KBM-7 (cell line): ENCODE measurements around the gene SHB.
"Not testable (repeated sequence)": the region's sequence is repeated elsewhere in the genome, so short reads cannot be mapped to it uniquely, and the experiment has no call there.

Experiments used
- DNase-seq: peaks from one replicate; pipeline ENCODE4 v3.0.0-alpha.2; 2015
- in situ Hi-C: fragments of 300-500 bp; cut with MboI; formaldehyde crosslinking; loops from 2 replicates; pipeline ENCODE4 v1.14.3; 2020; ENCODE audit warnings: low sequenced_read_pairs, low pct_unique_long_range_greater_than_20kb, mixed read lengths

The SHB gene

DNA sequence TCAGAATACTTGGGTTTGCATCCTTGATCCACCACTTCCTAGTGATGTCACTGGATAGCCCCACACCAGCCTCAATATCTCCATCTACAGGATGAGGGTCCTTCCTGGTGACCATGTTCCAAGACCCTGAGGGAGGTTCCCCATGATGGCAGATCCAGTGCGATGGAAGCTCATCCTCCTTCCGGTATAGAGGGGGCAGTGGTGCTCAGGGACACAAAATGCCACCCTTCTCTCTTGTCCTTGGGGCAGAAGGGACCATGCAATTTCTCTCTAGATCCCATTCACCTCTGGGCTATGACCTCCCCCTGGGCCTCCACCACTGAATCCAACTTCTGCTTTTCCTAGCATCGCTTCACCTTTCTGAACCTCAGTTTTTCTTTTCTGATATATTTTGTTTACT is 159.7 kb downstream of the SHB start:
- in situ Hi-C loops = loop anchor here (10.0 to 25.0 kb wide), 2 partner anchors 155 to 428 kb away; partner anchors contain the start of gene SHB

DNA sequence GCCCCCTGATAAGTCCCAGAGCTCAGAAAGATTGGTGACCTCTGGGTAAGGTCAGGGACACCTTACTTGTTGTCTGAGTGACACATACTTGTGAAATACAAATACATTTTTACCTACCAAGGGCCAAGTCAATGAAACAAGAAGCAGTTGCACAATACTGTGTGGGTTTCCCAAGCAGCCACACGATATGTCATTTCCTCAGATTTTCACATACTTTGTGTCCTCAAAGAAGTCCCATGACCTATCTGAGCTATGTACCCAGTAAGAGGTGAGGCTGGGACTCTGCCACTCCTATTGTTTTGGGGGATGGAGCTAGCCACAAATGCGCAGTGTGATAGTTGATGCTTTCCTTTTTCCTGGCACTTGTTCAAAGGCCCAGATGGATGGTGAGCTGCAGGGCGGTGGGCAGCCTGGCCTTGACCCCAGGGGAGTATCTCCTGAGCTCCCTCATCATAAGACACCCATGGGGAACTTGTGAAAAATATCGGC is 160.3 kb downstream of the SHB start:
- in situ Hi-C loops = loop anchor here (10.0 to 25.0 kb wide), 2 partner anchors 156 to 429 kb away; partner anchors contain the start of gene SHB

More for the DNA sequence above, 159.7 kb downstream of the SHB start:
- DNase-seq = no peak

DNA sequence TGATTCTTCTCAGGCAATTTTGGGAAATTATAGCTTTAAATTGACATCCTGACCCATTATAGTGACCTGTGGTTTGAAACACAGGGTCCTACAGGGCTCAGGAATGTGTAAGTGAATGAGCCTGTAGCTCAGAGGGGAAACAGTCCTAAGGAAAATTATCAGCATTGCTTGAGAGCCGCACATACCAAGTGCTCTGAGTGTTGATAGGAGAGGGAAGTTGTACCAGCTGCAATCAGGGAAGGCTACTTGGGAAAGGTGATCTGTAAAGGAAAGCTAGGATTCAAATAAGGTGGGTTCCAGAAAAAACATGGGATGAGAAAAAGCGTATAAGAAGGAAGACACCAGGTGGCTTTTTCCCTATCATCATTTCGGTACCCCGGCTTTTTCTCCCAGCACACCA is 160.7 kb downstream of the SHB start:
- in situ Hi-C loops = loop anchor here (10.0 to 25.0 kb wide), 2 partner anchors 157 to 429 kb away; partner anchors contain the start of gene SHB
- DNase-seq = no peak

More for the DNA sequence above, 160.3 kb downstream of the SHB start:
- peak; percentile 57 for DNase-seq

DNA sequence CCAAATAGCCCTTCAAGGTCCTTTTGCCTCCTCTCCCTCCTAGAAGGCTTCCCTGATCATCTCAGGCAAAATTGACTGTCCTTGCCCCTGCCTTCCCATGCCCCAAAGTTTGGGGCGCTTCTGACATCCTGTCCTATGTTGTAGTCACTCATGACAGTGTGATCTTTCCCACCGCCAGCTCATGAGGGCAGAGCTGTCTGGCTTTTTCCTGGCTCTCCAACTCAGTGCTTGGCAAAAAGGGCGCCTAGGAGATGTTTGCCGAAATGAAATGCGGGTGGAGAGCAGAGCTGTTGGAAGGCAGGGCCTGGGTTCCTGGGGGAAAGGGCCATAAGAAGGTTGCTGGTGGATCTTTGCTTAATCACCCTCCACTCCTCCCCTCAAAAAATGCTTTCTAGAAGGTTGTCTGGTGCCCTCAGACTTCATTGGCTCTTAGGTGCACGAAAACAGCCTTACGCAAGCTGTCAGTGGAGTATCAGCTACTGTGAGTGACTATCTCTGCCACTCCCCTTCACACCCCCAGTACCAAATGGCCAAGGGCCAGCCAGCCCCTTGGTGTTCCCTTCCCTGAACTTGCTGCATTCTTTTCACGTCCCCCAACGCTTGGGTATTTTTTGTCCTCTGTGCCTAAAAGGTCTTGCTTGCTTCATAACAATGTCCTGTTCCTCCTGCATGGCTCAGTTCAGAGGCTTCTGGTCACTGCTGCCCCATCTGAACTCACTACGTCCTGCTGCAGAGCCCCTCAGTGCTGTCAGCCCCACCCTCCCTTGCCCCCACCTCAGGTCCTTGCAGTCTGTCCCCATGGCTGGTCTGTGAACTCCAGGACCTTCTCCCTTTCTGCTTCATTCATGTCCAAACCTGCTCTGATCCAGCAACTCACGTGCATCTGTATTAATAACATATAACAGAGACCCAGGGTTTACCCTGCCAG is 162.5 kb downstream of the SHB start:
- in situ Hi-C loops = loop anchor here (10.0 to 25.0 kb wide), 2 partner anchors 158 to 431 kb away; partner anchors contain the start of gene SHB
- DNase-seq = no peak

DNA sequence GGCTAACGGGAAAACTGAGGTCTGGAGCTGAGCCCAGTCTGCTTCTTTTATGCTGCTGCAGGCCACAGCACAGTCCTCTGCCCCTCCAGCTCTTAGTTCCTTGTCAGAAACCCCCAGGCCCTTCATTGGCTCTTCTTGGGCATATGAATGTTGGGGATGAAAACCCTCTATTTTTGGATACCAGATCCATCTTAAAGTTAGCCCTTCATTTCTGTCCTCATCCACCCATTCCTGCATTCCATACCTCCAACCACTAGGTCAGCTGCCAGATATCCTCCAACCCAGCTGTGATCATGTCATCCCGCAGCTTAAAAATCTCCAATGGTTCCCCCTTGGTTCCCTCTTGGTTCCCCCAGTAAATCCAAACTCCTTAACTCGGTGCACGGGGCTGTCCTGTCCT is 163.3 kb downstream of the SHB start:
- no peak for DNase-seq
- in situ Hi-C loops = loop anchor here (10.0 to 25.0 kb wide), 2 partner anchors 159 to 432 kb away; partner anchors contain the start of gene SHB

DNA sequence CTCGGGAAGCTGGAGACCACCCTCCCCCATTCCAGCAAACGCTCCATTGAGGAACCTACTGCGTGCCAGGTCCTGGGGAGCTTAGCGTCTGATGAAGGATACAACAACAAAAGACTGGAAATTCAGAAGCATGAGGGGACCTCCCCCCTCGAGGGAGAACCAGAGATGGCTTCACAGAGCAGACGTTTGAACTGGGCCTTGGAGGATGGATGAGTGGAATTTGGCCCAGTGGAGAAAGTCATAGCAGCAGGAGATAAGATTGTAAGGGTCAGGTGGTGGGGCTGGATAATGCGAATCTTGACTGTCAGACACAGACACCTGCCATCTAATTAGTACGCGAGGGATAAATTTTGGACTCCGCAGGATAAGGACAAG is 163.9 kb downstream of the SHB start:
- no peak for DNase-seq
- in situ Hi-C loops = loop anchor here (10.0 to 25.0 kb wide), 2 partner anchors 160 to 432 kb away; partner anchors contain the start of gene SHB

- in situ Hi-C loops = loop anchor here (10.0 to 25.0 kb wide), 2 partner anchors 160 to 433 kb away; partner anchors contain the start of gene SHB
- no peak for DNase-seq
These were observed 164.4 kb downstream of the SHB start for GRCh38 chr9:37904445-37905130.

GRCh38 chr9:37903647-37904444 is 165.2 kb downstream of the SHB start, which contains the start of gene SLC25A51:
TSS of gene SLC25A51 (minus strand) at chr9:37904127. CDS start at chr9:37888550, 15,577 bp downstream.
- in situ Hi-C loops = loop anchor here (10.0 to 25.0 kb wide), 2 partner anchors 161 to 433 kb away; partner anchors contain the start of gene SHB
- DNase-seq = peak; percentile 94

GRCh38 chr9:37902796-37903646 is 166.0 kb downstream of the SHB start:
- no peak for DNase-seq
- in situ Hi-C loops = loop anchor here (10.0 to 25.0 kb wide), 2 partner anchors 162 to 434 kb away; partner anchors contain the start of gene SHB

DNA sequence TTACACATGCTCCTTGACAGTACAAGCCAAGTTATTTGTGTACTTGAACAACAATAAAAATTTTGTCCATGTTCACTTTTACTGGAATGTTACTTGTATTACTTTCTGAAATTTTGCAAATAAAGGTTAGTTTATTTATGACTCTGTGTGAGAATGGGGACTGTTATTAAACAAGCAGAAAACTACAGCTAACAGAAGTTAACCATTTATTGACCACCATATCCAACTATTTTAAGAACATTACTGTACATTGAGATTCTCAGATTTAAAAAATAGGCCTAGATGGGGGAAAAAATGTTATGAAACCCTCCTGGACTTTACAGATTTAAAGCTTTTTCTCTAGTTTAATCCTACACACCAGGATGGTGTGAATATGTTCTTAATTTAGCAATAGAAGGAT is 166.9 kb downstream of the SHB start:
- in situ Hi-C loops = loop anchor here (10.0 to 25.0 kb wide), 2 partner anchors 163 to 435 kb away; partner anchors contain the start of gene SHB
- DNase-seq = no peak

DNA sequence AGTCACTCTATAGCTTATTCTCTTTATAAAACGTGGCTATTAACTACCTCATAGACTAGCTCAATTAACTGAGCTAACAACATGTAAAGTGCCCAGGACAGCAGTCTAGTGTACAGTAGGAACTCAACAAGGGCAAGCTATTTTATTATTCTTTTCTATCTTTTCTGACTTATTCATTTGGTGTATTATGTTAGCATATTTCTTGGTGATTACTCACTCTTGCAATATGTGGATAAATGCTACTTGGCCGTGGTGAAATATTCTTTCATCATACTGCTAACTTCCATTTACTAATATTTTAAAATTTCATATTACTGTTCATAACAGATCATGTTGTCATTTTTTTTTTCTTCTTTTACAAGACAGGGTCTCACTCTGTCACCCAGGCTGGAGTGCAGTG is 170.0 kb downstream of the SHB start:
- no peak for DNase-seq
- in situ Hi-C loops = no loop called here

GRCh38 chr9:37897665-37898064 is 171.4 kb downstream of the SHB start:
- no peak for DNase-seq
- in situ Hi-C loops = no loop called here

- no peak for DNase-seq
- in situ Hi-C loops = no loop called here
These were observed 177.0 kb downstream of the SHB start for GRCh38 chr9:37892063-37892462.

- DNase-seq, in situ Hi-C loops: not testable (repeated sequence)
These were observed 178.0 kb downstream of the SHB start for GRCh38 chr9:37891042-37891441.

DNA sequence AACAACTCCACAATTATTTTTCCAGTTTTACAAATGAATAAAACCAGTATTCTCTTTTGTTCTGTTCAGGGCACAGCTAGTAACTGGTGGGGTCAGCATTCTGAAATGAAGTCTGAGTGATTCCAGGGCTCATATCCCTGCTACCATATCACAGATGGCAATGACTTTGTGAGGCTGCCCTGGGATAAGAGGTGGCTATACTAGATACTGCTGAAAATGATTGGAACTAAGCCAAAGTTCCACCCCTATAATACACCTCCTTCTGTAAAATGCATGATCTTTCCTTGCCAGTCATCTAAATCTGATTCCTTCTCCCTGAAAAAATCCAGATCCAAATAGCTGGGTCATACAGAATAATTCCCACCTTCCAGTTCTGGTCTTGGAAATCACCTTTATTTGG is 179.5 kb downstream of the SHB start:
- in situ Hi-C loops = no loop called here

DNA sequence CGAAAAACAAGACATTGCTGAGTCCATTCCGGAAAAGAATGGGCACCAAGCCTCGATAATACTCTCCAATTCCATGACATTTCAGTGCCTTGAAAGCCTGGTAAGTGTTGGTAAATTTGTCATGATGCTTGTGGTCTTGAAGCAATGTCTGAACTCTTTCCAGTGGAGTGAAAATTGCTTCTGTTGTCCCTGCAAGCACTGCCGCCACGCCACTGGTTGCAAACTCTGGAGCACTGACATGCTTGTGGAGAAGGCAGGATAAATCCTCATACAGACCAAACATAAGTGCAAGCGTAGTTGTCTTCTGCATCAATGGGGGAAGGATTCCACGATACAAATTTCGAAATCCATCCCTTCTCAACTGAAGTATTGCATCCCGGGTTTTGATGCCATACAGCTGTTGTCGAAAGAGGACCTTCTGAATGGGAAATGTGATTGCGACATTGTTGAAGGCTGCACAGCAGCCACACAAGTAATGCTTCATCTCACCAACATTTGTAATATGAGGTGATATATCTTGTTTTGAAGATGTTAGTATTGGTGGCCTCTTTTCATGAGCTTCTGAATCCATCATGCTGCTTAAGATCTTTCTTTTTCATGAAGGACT is 180.9 kb downstream of the SHB start:
- DNase-seq, in situ Hi-C loops: not testable (repeated sequence)

More for the DNA sequence above, 179.5 kb downstream of the SHB start:
- DNase-seq = no peak

GRCh38 chr9:37880916-37881479 is 188.0 kb downstream of the SHB start:
- in situ Hi-C loops = no loop called here
- DNase-seq = no peak
